ENCODE measurements around the gene CREB5.

GRCh38 chr7:28617308-28617880 is 205.1 kb downstream of the CREB5 start:
- no peak for TF ChIP-seq CTCF (IDR thresholded peaks at IDR 0.05; ENCODE audit: borderline replicate concordance, extremely low read depth, low read length, poor library complexity, severe bottlenecking)
- no peak for TF ChIP-seq EZH2 (IDR thresholded peaks at IDR 0.05; ENCODE audit: borderline replicate concordance, low read depth, low read length, severe bottlenecking)

Measured in DND-41 (cell line).